ENCODE measurements around the gene IQCH.

Gene IQCH

GRCh38 chr15:67385971-67386370 is 131.4 kb downstream of the IQCH start:
- no peak for DNase-seq
- intact Hi-C loops (cut with DNase I): no loop called here

- no peak for DNase-seq
- intact Hi-C loops (cut with DNase I): no loop called here
Measured at GRCh38 chr15:67386947-67387346, 132.4 kb downstream of the IQCH start.

GRCh38 chr15:67389975-67390374 is 135.4 kb downstream of the IQCH start:
- intact Hi-C loops (cut with DNase I): no loop called here
- DNase-seq: no peak

GRCh38 chr15:67394873-67395639 is 140.5 kb downstream of the IQCH start:
- no peak for DNase-seq

GRCh38 chr15:67396114-67396513 is 141.5 kb downstream of the IQCH start:
- intact Hi-C loops (cut with DNase I): no loop called here
- DNase-seq: no peak

More at GRCh38 chr15:67394873-67395639, 140.5 kb downstream of the IQCH start:
- intact Hi-C loops (cut with DNase I): no loop called here

- intact Hi-C loops (cut with DNase I): no loop called here
- DNase-seq: no peak
Measured at GRCh38 chr15:67397139-67397538, 142.6 kb downstream of the IQCH start.

- intact Hi-C loops (cut with DNase I): no loop called here
- DNase-seq: no peak
Measured at GRCh38 chr15:67399925-67400324, 145.3 kb downstream of the IQCH start.

GRCh38 chr15:67400890-67401289 is 146.3 kb downstream of the IQCH start:
- intact Hi-C loops (cut with DNase I): no loop called here
- DNase-seq: no peak

GRCh38 chr15:67401336-67401735 is 146.8 kb downstream of the IQCH start:
- no peak for DNase-seq
- intact Hi-C loops (cut with DNase I): no loop called here

- intact Hi-C loops (cut with DNase I): no loop called here
- no peak for DNase-seq
Measured at GRCh38 chr15:67403428-67404154, 149.0 kb downstream of the IQCH start.

- DNase-seq: no peak
- intact Hi-C loops (cut with DNase I): no loop called here
Measured at GRCh38 chr15:67405208-67406191, 150.9 kb downstream of the IQCH start.

GRCh38 chr15:67406257-67406861 is 151.8 kb downstream of the IQCH start:
- DNase-seq: no peak
- intact Hi-C loops (cut with DNase I): no loop called here

- no peak for DNase-seq
- intact Hi-C loops (cut with DNase I): no loop called here
Measured at GRCh38 chr15:67407786-67408185, 153.2 kb downstream of the IQCH start.

GRCh38 chr15:67409175-67409574 is 154.6 kb downstream of the IQCH start:
- intact Hi-C loops (cut with DNase I): no loop called here
- DNase-seq: no peak

- intact Hi-C loops (cut with DNase I): no loop called here
- no peak for DNase-seq
Measured at GRCh38 chr15:67411486-67411885, 156.9 kb downstream of the IQCH start.

- intact Hi-C loops (cut with DNase I): no loop called here
Measured at GRCh38 chr15:67413770-67414390, 159.3 kb downstream of the IQCH start.

GRCh38 chr15:67415181-67415580 is 160.6 kb downstream of the IQCH start:
- intact Hi-C loops (cut with DNase I): no loop called here
- DNase-seq: no peak

More at GRCh38 chr15:67413770-67414390, 159.3 kb downstream of the IQCH start:
- DNase-seq: no peak

GRCh38 chr15:67416891-67417290 is 162.3 kb downstream of the IQCH start:
- intact Hi-C loops (cut with DNase I): no loop called here
- no peak for DNase-seq

GRCh38 chr15:67419705-67420104 is 165.1 kb downstream of the IQCH start:
- intact Hi-C loops (cut with DNase I): no loop called here
- no peak for DNase-seq

GRCh38 chr15:67420137-67420536 is 165.6 kb downstream of the IQCH start:
- intact Hi-C loops (cut with DNase I): no loop called here
- no peak for DNase-seq
